NCI-H1105 (cell line): Measurements from ENCODE around the gene ALPK3.
"Not testable (repeated sequence)": the region's sequence is repeated elsewhere in the genome, so short reads cannot be mapped to it uniquely, and the experiment has no call there.

Experiments used
- DNase-seq: peaks from one replicate; lab custom pipeline; 2025; lab: John Stamatoyannopoulos, UW

The ALPK3 gene

GRCh38 chr15:84874981-84875699 is 58.0 kb downstream of the ALPK3 start:
- DNase-seq = no peak

GRCh38 chr15:84876269-84876668 is 59.1 kb downstream of the ALPK3 start:
- DNase-seq = no peak

GRCh38 chr15:84877701-84878100 is 60.5 kb downstream of the ALPK3 start:
- not testable (repeated sequence) for DNase-seq

- peak; percentile 9 for DNase-seq
Measured at GRCh38 chr15:84878504-84878903, 61.3 kb downstream of the ALPK3 start.

- no peak for DNase-seq
Measured at GRCh38 chr15:84879088-84879780, 62.1 kb downstream of the ALPK3 start.

DNA sequence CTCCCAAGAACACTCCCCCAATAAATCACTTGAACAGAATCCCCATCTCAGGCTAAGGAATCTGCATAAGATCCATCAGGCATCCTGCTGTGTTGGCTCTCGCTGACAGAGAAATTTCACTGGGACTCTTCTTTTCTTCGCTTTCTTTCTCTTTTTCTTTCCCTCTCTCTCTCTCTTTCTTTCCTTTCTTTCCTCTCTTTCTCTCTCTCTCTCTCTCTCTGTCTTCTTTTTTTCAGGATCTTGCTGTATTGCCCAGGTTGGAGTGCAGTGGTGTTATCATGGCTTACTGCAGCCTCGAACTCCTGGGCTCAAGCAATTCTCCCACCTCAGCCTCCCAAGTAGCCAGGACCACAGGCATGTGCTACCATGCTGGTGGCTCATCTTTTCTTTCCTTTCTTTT is 62.9 kb downstream of the ALPK3 start:
- DNase-seq = no peak

GRCh38 chr15:84880822-84881519 is 63.8 kb downstream of the ALPK3 start:
- DNase-seq = no peak

DNA sequence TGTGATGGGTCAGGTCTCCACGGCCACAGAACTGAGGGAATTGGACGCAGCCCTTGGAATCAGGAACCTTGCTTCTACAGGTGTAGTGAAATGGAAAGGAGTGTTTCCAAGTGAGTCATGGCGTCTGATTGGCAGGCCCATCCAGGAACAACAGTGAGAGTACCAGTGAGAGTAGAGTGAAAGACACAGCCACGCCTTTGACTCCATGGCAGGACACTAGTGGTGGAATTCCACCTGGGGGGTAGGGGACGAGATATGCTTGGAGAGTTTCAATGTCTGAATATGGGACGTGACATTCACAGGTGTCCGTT is 64.3 kb downstream of the ALPK3 start:
- no peak for DNase-seq

- no peak for DNase-seq
Measured at GRCh38 chr15:84883466-84883865, 66.3 kb downstream of the ALPK3 start.

DNA sequence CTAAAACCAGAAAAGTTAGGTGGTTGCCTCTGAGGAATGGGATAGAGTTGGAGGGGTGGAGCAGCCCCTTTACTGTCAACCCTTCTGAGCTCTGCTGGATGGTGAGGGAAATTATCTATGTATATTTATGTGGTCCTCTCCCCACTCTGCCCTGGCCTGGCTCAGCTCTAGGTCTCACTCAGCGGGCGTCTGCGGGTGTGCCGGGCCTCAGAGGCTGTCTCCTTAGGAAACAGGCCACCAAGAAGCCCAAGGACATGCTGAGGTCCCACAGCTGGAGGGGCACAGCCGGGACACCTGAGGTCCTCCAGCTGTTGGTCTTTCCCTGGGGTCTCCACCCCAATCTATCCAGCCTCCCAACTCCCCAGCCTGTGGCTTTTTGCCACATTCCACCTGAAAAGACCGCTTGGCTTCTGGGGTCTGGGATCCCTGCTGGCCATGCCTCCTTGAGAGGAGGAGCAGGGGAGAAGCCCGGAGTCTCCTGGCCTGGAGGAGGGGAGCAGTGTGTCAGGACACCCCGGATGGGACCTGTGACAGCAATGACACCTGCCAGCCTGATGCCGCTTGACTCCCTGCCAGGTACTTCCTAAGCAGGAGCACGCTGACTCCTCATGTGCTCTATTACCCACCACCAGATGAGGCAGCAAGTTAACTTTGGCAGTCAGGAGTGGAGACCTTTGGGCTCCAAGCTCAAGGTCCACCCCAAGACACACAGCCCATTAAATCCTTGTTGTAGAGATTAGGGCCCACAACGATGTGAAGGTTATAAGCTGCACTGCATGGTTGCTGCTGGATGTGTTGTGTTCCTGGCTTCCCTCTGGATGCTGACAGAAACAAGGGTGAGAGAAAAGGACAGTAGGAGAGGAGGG is 67.0 kb downstream of the ALPK3 start, which contains the start of gene SLC28A1:
Gene SLC28A1, plus strand, starts transcription at position 747 of the 866 bp plus-strand sequence. CDS start 3,099 bp downstream, outside the sequence.
- no peak for DNase-seq

- DNase-seq = no peak
Measured at GRCh38 chr15:84885801-84886200, 68.6 kb downstream of the ALPK3 start.

DNA sequence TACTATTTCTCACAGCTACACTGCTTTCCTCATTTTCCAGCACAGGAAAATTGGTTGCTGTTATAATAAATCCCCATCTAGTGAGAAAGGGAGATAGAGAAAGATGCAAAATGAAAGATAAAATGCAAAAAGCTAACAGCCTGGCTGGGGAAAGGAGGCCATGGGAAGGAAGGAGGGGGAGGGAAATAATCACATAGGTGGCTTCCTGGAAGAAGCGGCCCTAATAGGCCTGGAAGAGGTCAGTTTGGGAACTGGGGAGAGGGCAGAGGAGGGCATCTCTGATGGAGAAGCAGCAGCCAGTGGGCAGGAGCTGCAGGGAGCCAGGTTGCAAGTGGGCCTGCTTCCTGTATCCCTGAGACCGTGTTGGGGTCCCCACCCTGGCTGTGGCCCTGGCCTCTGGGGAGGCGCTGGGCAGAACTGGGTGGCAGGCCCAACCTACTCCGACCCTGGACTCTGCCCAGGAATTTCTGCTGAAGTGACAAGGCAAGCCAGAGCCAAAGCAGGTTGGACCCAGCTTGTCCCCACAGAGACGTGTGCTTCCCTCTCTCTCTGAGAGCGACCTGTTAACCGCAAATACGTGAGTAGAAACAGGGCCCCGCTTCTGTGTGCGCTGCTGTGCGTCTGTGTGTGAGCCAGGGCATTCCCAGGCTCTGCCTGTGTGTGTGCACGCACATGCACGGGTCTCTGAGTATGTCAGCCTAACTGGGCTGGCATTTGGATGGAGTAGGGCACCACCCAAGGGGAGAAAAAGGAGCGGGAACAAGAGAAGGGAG is 69.2 kb downstream of the ALPK3 start:
- no peak for DNase-seq

- DNase-seq = no peak
Measured at GRCh38 chr15:84886984-84887299, 69.8 kb downstream of the ALPK3 start.

- no peak for DNase-seq
Measured at GRCh38 chr15:84887938-84888337, 70.8 kb downstream of the ALPK3 start.

- DNase-seq = no peak
Measured at GRCh38 chr15:84888639-84889038, 71.5 kb downstream of the ALPK3 start.

DNA sequence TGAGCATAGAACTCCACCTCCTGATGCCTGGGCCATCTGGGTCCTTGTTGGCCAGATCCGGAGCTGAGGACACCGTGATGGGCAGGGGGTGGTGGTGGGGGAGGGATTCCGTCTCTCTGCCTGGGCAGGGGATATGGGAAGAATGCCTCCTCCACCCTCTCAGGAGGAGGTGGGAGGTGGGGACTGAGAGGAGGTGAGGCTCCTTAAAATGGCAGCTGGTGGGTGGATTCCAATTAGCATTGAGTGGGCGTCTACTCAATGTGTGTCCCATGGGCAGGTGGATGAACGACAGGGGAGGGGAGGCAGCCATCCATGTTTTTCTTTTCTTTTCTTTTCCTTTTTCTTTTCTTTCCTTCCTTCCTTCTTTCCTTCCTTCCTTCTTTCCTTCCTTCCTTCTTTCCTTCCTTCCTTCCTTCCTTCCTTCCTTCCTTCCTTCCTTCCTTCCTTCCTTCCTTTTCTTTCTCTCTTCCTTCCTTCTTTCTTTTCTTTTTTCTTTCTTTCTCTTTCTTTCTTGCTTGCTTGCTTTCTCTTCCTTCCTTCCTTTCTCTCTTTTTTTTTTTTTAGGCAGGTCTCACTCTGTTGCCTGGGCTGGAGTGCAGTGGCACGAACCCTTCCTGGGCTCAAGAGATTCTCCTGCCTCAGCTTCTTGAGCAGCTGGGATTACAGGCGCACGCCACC is 72.3 kb downstream of the ALPK3 start:
- DNase-seq = no peak

DNA sequence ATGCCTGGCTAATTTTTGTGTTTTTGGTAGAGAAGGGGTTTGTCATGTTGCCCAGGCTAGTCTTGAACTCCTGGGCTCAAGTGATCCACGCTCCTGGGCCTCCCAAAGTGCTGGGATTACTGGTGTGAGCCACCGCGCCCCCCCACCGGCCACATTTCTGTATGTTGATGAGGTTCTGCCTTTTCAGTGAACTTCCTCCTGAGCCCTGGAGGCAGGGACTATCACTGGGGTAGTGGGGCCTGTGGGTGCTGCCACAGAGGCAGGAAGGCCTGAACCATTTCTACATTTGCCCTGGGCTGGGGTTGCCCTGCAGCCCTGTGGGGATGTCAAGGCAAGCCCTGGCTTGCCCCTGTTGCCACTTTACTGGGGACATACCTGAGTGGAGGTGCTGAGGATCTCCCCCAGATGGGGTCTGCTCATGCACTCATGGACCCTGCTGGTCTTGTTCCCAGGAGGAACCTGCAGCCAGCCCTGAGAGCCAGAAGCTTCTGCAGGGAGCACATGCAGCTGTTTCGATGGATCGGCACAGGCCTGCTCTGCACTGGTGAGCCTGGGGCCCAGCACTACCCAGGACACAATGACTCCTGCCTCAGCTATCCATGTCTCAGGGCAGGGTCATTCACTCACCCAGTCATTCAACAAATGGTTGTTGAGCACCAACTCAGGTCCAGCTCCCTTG is 73.0 kb downstream of the ALPK3 start:
- DNase-seq = no peak

DNA sequence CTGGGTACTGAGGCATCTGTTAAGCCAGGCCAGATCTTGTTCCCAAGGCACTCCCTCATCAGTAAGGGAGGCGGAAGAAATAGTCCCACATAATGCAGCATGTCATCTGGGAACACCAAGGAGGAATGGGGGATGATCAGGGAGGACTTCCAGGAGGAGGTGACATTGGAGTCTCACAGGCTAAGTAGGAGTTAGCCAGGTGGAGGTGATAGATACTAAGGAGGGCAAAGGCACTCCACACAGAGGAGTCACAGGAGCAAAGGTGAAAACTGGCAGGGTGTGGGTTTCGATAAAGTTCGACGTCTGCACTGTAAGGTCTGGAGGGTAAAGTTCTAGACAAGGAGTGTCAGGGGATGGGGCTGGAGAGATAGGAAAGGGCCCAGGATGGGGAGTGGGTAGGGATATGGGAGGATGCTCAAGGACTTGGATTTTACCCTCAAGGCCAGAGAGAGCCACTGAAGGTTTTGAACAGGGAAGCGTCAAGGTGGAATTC is 73.6 kb downstream of the ALPK3 start:
- DNase-seq = no peak

DNA sequence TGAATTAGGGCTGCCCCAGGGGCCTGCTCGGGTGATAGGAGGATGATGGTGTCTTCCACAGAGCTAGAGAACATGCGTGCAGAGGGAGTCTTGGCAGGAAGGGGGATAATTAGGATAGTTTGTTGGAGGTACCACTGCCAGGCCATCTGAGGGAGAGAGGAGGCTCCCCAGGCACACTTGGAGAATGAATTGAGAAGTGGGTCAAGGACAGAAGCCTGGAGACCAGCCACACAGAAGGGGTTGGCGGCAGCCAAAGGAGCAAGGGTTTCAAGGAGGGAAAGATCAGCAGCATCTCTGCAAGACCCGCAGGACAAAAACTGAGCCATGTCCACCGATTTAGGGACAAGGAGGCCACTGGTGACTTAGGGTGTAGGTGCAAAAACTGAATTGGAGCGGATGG is 74.2 kb downstream of the ALPK3 start:
- no peak for DNase-seq

GRCh38 chr15:84892786-84893307 is 75.7 kb downstream of the ALPK3 start:
- DNase-seq = no peak
